ENCODE results near the gene AP1M1.

The AP1M1 gene

DNA sequence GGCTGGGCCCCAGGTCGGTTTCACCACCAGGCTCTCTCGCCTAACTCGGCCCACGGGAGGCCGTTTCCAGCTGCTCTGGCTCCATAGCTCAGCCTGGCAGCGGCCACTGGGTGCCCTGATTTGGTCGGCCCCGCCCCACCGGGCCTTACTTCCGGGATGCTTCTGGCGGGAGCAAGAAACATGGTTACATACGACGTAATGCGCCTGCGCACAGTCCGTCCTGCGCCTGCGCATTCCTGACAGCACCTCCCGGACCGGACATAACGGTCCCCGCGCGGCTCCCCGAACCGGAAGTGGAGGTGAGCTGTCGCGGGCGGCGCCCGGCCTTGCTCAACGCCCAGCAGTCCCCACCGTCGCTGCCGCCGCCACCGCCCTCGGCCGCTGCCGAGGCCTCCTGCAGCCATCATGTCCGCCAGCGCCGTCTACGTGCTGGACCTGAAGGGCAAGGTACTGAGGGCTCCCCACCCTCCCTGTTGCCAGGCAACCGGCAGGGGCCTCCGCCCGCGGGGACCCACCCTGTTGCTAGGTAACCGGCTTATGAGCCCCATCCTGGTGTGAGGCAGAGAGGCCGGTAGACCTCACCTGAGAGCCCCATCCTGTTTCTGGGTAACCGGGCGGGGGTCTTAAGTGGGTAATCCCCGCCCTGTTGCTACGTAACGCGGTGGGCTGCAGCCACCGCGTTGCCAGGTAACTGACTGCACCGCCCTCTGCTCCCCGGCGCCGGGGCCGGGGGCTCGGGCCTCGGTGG, at the start of gene AP1M1 (continued):
- peak; percentile 68 for TF ChIP-seq ZNF76 (tag by site-specific recombination; IDR thresholded peaks at IDR 0.05; ENCODE audit: borderline replicate concordance, low read depth)
- TF ChIP-seq ZBTB20 (tag by site-specific recombination; IDR thresholded peaks at IDR 0.05) = no peak; the same call in 1 of the 2 replicates
- TF ChIP-seq ZNF366 (tag by site-specific recombination; conservative IDR thresholded peaks at IDR 0.05) = no peak
- TF ChIP-seq ZNF266 (tag by site-specific recombination; IDR thresholded peaks at IDR 0.05; ENCODE audit: low read depth) = no peak
- TF ChIP-seq ZNF175 (tag by site-specific recombination; IDR thresholded peaks at IDR 0.05) = no peak
- TF ChIP-seq ZNF645 (tag by site-specific recombination; IDR thresholded peaks at IDR 0.05) = no peak
- TF ChIP-seq ZNF629 (tag by site-specific recombination; IDR thresholded peaks at IDR 0.05) = peak; percentile 43; the same call in 1 of the 2 replicates
- TF ChIP-seq ZNF274 (IDR thresholded peaks at IDR 0.05; ENCODE audit: low read length) = no peak
- TF ChIP-seq ZNF274 (tag by site-specific recombination; IDR thresholded peaks at IDR 0.05; ENCODE audit: borderline replicate concordance) = no peak
- no peak for TF ChIP-seq ZNF19 (tag by site-specific recombination; IDR thresholded peaks at IDR 0.05; ENCODE audit: low read depth)
- no peak for TF ChIP-seq ZNF544 (tag by site-specific recombination; IDR thresholded peaks at IDR 0.05)
- TF ChIP-seq ZNF449 (tag by site-specific recombination; IDR thresholded peaks at IDR 0.05) = peak; percentile 38; the same call in 1 of the 2 replicates
- TF ChIP-seq, protein P1, sequence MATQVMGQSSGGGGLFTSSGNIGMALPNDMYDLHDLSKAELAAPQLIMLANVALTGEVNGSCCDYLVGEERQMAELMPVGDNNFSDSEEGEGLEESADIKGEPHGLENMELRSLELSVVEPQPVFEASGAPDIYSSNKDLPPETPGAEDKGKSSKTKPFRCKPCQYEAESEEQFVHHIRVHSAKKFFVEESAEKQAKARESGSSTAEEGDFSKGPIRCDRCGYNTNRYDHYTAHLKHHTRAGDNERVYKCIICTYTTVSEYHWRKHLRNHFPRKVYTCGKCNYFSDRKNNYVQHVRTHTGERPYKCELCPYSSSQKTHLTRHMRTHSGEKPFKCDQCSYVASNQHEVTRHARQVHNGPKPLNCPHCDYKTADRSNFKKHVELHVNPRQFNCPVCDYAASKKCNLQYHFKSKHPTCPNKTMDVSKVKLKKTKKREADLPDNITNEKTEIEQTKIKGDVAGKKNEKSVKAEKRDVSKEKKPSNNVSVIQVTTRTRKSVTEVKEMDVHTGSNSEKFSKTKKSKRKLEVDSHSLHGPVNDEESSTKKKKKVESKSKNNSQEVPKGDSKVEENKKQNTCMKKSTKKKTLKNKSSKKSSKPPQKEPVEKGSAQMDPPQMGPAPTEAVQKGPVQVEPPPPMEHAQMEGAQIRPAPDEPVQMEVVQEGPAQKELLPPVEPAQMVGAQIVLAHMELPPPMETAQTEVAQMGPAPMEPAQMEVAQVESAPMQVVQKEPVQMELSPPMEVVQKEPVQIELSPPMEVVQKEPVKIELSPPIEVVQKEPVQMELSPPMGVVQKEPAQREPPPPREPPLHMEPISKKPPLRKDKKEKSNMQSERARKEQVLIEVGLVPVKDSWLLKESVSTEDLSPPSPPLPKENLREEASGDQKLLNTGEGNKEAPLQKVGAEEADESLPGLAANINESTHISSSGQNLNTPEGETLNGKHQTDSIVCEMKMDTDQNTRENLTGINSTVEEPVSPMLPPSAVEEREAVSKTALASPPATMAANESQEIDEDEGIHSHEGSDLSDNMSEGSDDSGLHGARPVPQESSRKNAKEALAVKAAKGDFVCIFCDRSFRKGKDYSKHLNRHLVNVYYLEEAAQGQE (tag by site-specific recombination; IDR thresholded peaks at IDR 0.05) = no peak
- TF ChIP-seq ZNF791 (tag by site-specific recombination; IDR thresholded peaks at IDR 0.05) = no peak
- no peak for TF ChIP-seq ZFP41 (tag by site-specific recombination; IDR thresholded peaks at IDR 0.05; ENCODE audit: borderline replicate concordance)
- no peak for TF ChIP-seq ZNF624 (tag by site-specific recombination; IDR thresholded peaks at IDR 0.05)
- TF ChIP-seq ZFHX2 (tag by site-specific recombination; conservative IDR thresholded peaks at IDR 0.05) = peak; percentile 65
- no peak for TF ChIP-seq SETDB1 (IDR thresholded peaks at IDR 0.05; ENCODE audit: insufficient read length, low read length)
- TF ChIP-seq, protein P2, sequence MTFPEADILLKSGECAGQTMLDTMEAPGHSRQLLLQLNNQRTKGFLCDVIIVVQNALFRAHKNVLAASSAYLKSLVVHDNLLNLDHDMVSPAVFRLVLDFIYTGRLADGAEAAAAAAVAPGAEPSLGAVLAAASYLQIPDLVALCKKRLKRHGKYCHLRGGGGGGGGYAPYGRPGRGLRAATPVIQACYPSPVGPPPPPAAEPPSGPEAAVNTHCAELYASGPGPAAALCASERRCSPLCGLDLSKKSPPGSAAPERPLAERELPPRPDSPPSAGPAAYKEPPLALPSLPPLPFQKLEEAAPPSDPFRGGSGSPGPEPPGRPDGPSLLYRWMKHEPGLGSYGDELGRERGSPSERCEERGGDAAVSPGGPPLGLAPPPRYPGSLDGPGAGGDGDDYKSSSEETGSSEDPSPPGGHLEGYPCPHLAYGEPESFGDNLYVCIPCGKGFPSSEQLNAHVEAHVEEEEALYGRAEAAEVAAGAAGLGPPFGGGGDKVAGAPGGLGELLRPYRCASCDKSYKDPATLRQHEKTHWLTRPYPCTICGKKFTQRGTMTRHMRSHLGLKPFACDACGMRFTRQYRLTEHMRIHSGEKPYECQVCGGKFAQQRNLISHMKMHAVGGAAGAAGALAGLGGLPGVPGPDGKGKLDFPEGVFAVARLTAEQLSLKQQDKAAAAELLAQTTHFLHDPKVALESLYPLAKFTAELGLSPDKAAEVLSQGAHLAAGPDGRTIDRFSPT (tag by site-specific recombination; IDR thresholded peaks at IDR 0.05) = peak; percentile 74
- TF ChIP-seq ZNF626 (tag by site-specific recombination; IDR thresholded peaks at IDR 0.05) = no peak
- TF ChIP-seq, protein P3, sequence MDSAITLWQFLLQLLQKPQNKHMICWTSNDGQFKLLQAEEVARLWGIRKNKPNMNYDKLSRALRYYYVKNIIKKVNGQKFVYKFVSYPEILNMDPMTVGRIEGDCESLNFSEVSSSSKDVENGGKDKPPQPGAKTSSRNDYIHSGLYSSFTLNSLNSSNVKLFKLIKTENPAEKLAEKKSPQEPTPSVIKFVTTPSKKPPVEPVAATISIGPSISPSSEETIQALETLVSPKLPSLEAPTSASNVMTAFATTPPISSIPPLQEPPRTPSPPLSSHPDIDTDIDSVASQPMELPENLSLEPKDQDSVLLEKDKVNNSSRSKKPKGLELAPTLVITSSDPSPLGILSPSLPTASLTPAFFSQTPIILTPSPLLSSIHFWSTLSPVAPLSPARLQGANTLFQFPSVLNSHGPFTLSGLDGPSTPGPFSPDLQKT (IDR thresholded peaks at IDR 0.05; ENCODE audit: borderline replicate concordance, low read depth, low read length) = no peak
- TF ChIP-seq ZFP37 (tag by site-specific recombination; IDR thresholded peaks at IDR 0.05) = no peak
- peak; percentile 83 for TF ChIP-seq SP3 (tag by site-specific recombination; IDR thresholded peaks at IDR 0.05)
- TF ChIP-seq YY2 (tag by site-specific recombination; IDR thresholded peaks at IDR 0.05) = peak; percentile 17
- peak; percentile 88 for TF ChIP-seq MYNN (tag by site-specific recombination; IDR thresholded peaks at IDR 0.05; ENCODE audit: borderline replicate concordance)
- no peak for TF ChIP-seq PRDM1 (tag by site-specific recombination; IDR thresholded peaks at IDR 0.05)
- TF ChIP-seq ZFP3 (tag by site-specific recombination; IDR thresholded peaks at IDR 0.05; ENCODE audit: low read depth) = no peak
- peak; percentile 75 for TF ChIP-seq EGR2 (tag by site-specific recombination; IDR thresholded peaks at IDR 0.05; ENCODE audit: low read depth)
- peak; percentile 90 for TF ChIP-seq ZXDB (tag by site-specific recombination; IDR thresholded peaks at IDR 0.05)
- peak; percentile 65; the same call in 1 of the 2 replicates for TF ChIP-seq YY1 (tag by site-specific recombination; IDR thresholded peaks at IDR 0.05)

All from HEK293 (cell line).